Mesenchymal stem cell (in vitro differentiated cells and primary cell): ENCODE data around the gene SHISA7.

ENCODE experiments used
- DNase-seq: peaks from one replicate; pipeline ENCODE4 v3.0.0-alpha.2; 2013
- H2AFZ ChIP-seq: one replicate; pipeline ENCODE4 v1.6.1; 2013; ENCODE audit warnings: low read depth, mild to moderate bottlenecking, control low read depth, inconsistent platforms, low read length, moderate library complexity
- H2AK5ac ChIP-seq: 2 replicates; pipeline ENCODE4 v1.6.1; 2013; ENCODE audit warnings: low read length, moderate library complexity, mild to moderate bottlenecking, inconsistent platforms; ENCODE audit not compliant: severe bottlenecking
- H2BK120ac ChIP-seq: one replicate; pipeline ENCODE4 v1.6.1; 2013; ENCODE audit warnings: low read depth, mild to moderate bottlenecking, inconsistent platforms, low read length, moderate library complexity
- H2BK12ac ChIP-seq, 2 experiments: one replicate each; pipeline ENCODE4 v1.6.1; 2013; ENCODE audit warnings: inconsistent platforms in 2 of 2, low read length in 2 of 2, mild to moderate bottlenecking in 2 of 2, moderate library complexity in 2 of 2, control low read depth in 1 of 2
- H2BK15ac ChIP-seq: one replicate; pipeline ENCODE4 v1.6.1; 2013; ENCODE audit warnings: mild to moderate bottlenecking, low read depth, inconsistent platforms; ENCODE audit not compliant: poor library complexity, severe bottlenecking
- H2BK5ac ChIP-seq: 2 replicates; pipeline ENCODE4 v1.6.1; 2013; ENCODE audit warnings: low read depth, mild to moderate bottlenecking, low read length, control low read depth, inconsistent platforms; ENCODE audit not compliant: poor library complexity, severe bottlenecking
- H3K14ac ChIP-seq, 2 experiments: one replicate each; pipeline ENCODE4 v1.6.1; 2013; ENCODE audit warnings: inconsistent platforms in 2 of 2, low read length in 2 of 2, control low read depth in 1 of 2, mild to moderate bottlenecking in 1 of 2, moderate library complexity in 1 of 2
- H3K18ac ChIP-seq, 2 experiments: one replicate each; pipeline ENCODE4 v1.6.1; 2013; ENCODE audit warnings: inconsistent platforms in 2 of 2, low read length in 2 of 2, control low read depth in 1 of 2, low read depth in 1 of 2, mild to moderate bottlenecking in 1 of 2
- H3K23ac ChIP-seq, 2 experiments: one replicate each; pipeline ENCODE4 v1.6.1; 2013; ENCODE audit warnings: inconsistent platforms in 2 of 2, low read length in 2 of 2, mild to moderate bottlenecking in 2 of 2, moderate library complexity in 2 of 2, control low read depth in 1 of 2
- H3K27ac ChIP-seq: 2 replicates; pipeline ENCODE4 v1.5.1; 2013; ENCODE audit warnings: mild to moderate bottlenecking, moderate library complexity, low read length, control low read depth, inconsistent platforms; ENCODE audit not compliant: poor library complexity, severe bottlenecking
- H3K27me3 ChIP-seq, 2 experiments: 2 replicates each; pipeline versions ENCODE4 v1.6.1 to v1.7.0; 2013; ENCODE audit warnings: low read length in 2 of 2, mild to moderate bottlenecking in 2 of 2, moderate library complexity in 2 of 2, control low read depth in 1 of 2, inconsistent platforms in 1 of 2; ENCODE audit not compliant: control insufficient read depth in 1 of 2, insufficient read depth in 1 of 2
- H3K36me3 ChIP-seq, 2 experiments: 2 replicates each; pipeline versions ENCODE4 v1.6.1 to v1.7.0; 2013; ENCODE audit warnings: low read length in 2 of 2, control low read depth in 1 of 2, inconsistent platforms in 1 of 2, low read depth in 1 of 2, mild to moderate bottlenecking in 1 of 2; ENCODE audit not compliant: insufficient read depth in 2 of 2, control insufficient read depth in 1 of 2
- H3K4ac ChIP-seq, 2 experiments: one replicate each; pipeline ENCODE4 v1.6.1; 2013; ENCODE audit warnings: inconsistent platforms in 2 of 2, low read length in 2 of 2, mild to moderate bottlenecking in 2 of 2, moderate library complexity in 2 of 2, control low read depth in 1 of 2, low read depth in 1 of 2
- H3K4me1 ChIP-seq: 2 replicates; pipeline ENCODE4 v1.6.1; 2013; ENCODE audit warnings: low read depth, low read length, control low read depth; ENCODE audit not compliant: control insufficient read depth, insufficient read depth
- H3K4me2 ChIP-seq: 2 replicates; pipeline ENCODE4 v1.6.1; 2013; ENCODE audit warnings: low read length, mild to moderate bottlenecking, inconsistent platforms; ENCODE audit not compliant: poor library complexity, severe bottlenecking
- H3K4me3 ChIP-seq, 2 experiments: 2 replicates each; pipeline versions ENCODE4 v1.5.1 to v1.7.0; 2013; ENCODE audit warnings: low read length in 2 of 2, mild to moderate bottlenecking in 2 of 2, control low read depth in 1 of 2, low read depth in 1 of 2; ENCODE audit not compliant: insufficient read depth in 1 of 2
- H3K79me1 ChIP-seq: replicated peaks from 2 replicates; pipeline ENCODE4 v1.6.1; 2013; ENCODE audit warnings: mild to moderate bottlenecking, control low read depth, low read length, inconsistent platforms; ENCODE audit not compliant: poor library complexity, severe bottlenecking
- H3K9ac ChIP-seq: 2 replicates; pipeline ENCODE4 v1.7.0; 2013; ENCODE audit warnings: mild to moderate bottlenecking, low read length, moderate library complexity
- H3K9me3 ChIP-seq: 2 replicates; pipeline ENCODE4 v1.7.0; 2013; ENCODE audit warnings: mild to moderate bottlenecking, low read length; ENCODE audit not compliant: control insufficient read depth
- H4K8ac ChIP-seq: one replicate; pipeline ENCODE4 v1.6.1; 2013; ENCODE audit warnings: inconsistent platforms, mild to moderate bottlenecking, low read length, moderate library complexity
- H4K91ac ChIP-seq: one replicate; pipeline ENCODE4 v1.6.1; 2013; ENCODE audit warnings: mild to moderate bottlenecking, low read length, inconsistent platforms
- WGBS: methylation state at CpG from one replicate; pipeline ENCODE4 v1.1.7; 2013; ENCODE audit warnings: mixed read lengths; 5-methylcytosine and 5-hydroxymethylcytosine counted together

The SHISA7 gene

DNA sequence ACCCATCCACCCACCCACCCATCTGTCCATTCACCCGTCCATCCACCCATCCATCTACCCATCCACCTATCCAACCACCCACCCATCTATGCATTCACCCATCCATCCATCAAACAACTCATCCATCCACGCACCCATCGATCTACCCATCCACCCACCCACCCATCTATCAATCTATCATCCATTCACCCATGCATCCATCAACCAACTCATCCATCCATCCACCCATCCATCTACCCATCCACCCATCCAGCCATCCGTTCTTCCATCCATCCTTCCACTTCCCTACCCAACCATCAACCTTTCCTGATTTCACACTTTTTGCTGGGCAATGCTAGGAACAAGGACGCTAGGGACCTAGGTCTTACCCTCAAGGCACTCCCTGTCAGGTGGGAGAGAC, 61.1 kb downstream of the SHISA7 start:
- no peak overlapping the region for H3K9ac ChIP-seq
- no peak overlapping the region for H2AFZ ChIP-seq
- peaks cover 8% of the 10 kb centered on the region for H3K79me1 ChIP-seq
- H4K8ac ChIP-seq, result no peak overlapping the region
- no peak overlapping the region for H3K4me3 ChIP-seq
- peaks cover 3% of the 10 kb centered on the region in 2 experiments for H3K36me3 ChIP-seq
- H4K91ac ChIP-seq, result no peak overlapping the region
- H2AK5ac ChIP-seq, result no peak overlapping the region
- H3K27ac ChIP-seq, result no peak overlapping the region
- no peak overlapping the region for H2BK120ac ChIP-seq
- 94% methylated on average over 5 of the region's 5 CpGs for WGBS
- H2BK5ac ChIP-seq, result no peak overlapping the region
- no peaks in the 10 kb centered on the region for H3K9me3 ChIP-seq
- H3K4me1 ChIP-seq, result peaks cover 25% of the 10 kb centered on the region
- no peak overlapping the region for H3K14ac ChIP-seq
- H3K23ac ChIP-seq, result no peak overlapping the region
- H3K27me3 ChIP-seq, result peaks cover 0 to 16% of the 10 kb centered on the region in 2 experiments
- no peak overlapping the region for H2BK12ac ChIP-seq
- no peak for DNase-seq
- H3K4ac ChIP-seq, result no peak overlapping the region
- no peak overlapping the region for H2BK15ac ChIP-seq
- no peak overlapping the region for H3K4me2 ChIP-seq
- no peak overlapping the region for H3K18ac ChIP-seq

DNA sequence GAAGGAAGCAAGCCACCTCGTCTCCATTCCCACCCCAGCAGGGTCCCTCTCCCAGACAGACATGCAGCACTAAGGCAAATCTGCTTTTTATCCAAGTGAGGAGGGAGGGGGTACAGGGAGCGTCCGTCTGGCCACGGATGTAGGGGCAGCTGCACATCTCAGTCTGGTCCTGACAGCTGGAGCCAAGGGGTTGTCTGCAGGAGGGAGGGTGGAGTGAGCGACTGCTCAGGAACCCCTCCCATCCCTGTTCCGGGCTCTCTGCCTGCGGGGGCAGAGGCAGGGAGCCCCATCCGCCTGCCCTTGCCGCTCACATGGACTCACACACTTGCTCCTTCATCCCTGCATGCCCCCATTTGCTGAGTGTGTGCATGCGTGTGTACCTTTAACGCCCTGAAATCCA, 63.9 kb downstream of the SHISA7 start:
- Histone ChIP-seq H3K36me3 (no peaks in the 10 kb centered on the region), H3K4me3 (no peak overlapping the region), H3K4me1 (peaks cover 39% of the 10 kb centered on the region), H2AFZ (no peak overlapping the region), H4K91ac (no peak overlapping the region), H3K9me3 (no peaks in the 10 kb centered on the region), H2BK15ac (no peak overlapping the region), H3K27ac (no peak overlapping the region), H2BK5ac (no peak overlapping the region), H3K79me1 (peaks cover 4% of the 10 kb centered on the region), H3K18ac (no peak overlapping the region), H3K9ac (no peak overlapping the region), H2BK120ac (no peak overlapping the region), H3K23ac (no peak overlapping the region), H2BK12ac (no peak overlapping the region), H3K27me3 (peaks cover 0 to 23% of the 10 kb centered on the region in 2 experiments), H4K8ac (no peak overlapping the region), H3K4ac (no peak overlapping the region), H3K4me2 (no peak overlapping the region), H3K14ac (no peak overlapping the region), H2AK5ac (no peak overlapping the region)
- 58% methylated on average over 10 of the region's 11 CpGs for WGBS
- no peak for DNase-seq
